ENCODE measurements around the gene VDAC1. TPM values are rescaled to one million over a fixed set of nuclear protein-coding genes. Genes with fewer than 3 reads are reported as not detected.

VDAC1 gene
- total RNA-seq, 1 donor from 2014 or later, result 237 TPM

GRCh38 chr5:134025786-134026185 is 21.0 kb upstream of the VDAC1 start:
- intact Hi-C loops (cut with micrococcal nuclease), result no loop called here

GRCh38 chr5:134024811-134025210 is 20.0 kb upstream of the VDAC1 start:
- intact Hi-C loops (cut with micrococcal nuclease), result no loop called here

- intact Hi-C loops (cut with micrococcal nuclease), result no loop called here
Measured at GRCh38 chr5:134022333-134022732, 17.6 kb upstream of the VDAC1 start.

- intact Hi-C loops (cut with micrococcal nuclease), result no loop called here
Measured at GRCh38 chr5:134020188-134020587, 15.4 kb upstream of the VDAC1 start.

- intact Hi-C loops (cut with micrococcal nuclease), result no loop called here
Measured at GRCh38 chr5:134019636-134020035, 14.9 kb upstream of the VDAC1 start.

GRCh38 chr5:134018986-134019316 is 14.2 kb upstream of the VDAC1 start:
- intact Hi-C loops (cut with micrococcal nuclease), result no loop called here

GRCh38 chr5:134018154-134018985 is 13.6 kb upstream of the VDAC1 start:
- intact Hi-C loops (cut with micrococcal nuclease), result no loop called here

- intact Hi-C loops (cut with micrococcal nuclease), result loop anchor here (10.0 kb wide), 1 partner anchor 836 kb away; the partner anchor contains the start of gene C5orf24
Measured at GRCh38 chr5:134008266-134008749, 3.5 kb upstream of the VDAC1 start.

- intact Hi-C loops (cut with micrococcal nuclease), result loop anchor here (10.0 kb wide), 1 partner anchor 837 kb away; the partner anchor contains the start of gene C5orf24
Measured at GRCh38 chr5:134007581-134008265, 2.9 kb upstream of the VDAC1 start.

- intact Hi-C loops (cut with micrococcal nuclease), result loop anchor here (10.0 kb wide), 1 partner anchor 839 kb away; the partner anchor contains the start of gene C5orf24
Measured at GRCh38 chr5:134006115-134006514, 1.3 kb upstream of the VDAC1 start.

GRCh38 chr5:134005417-134006061 is 764 bp upstream of the VDAC1 start:
- intact Hi-C loops (cut with micrococcal nuclease), result loop anchor here (1.0 to 10.0 kb wide), 8 partner anchors 33 to 1139 kb away; partner anchors contain the start of genes C5orf15, C5orf24, GDF9 and PPP2CA

GRCh38 chr5:134003817-134004625 is 754 bp downstream of the VDAC1 start:
- intact Hi-C loops (cut with micrococcal nuclease), result loop anchor here (1.0 to 10.0 kb wide), 5 partner anchors 35 to 841 kb away; partner anchors contain the start of genes C5orf24, CAMLG and UBE2B

GRCh38 chr5:134003064-134003816 is 1.5 kb downstream of the VDAC1 start:
- intact Hi-C loops (cut with micrococcal nuclease), result loop anchor here (10.0 kb wide), 1 partner anchor 842 kb away; the partner anchor contains the start of gene C5orf24

GRCh38 chr5:134001938-134002731 is 2.6 kb downstream of the VDAC1 start:
- intact Hi-C loops (cut with micrococcal nuclease), result loop anchor here (10.0 kb wide), 1 partner anchor 843 kb away; the partner anchor contains the start of gene C5orf24

- intact Hi-C loops (cut with micrococcal nuclease), result loop anchor here (10.0 kb wide), 1 partner anchor 844 kb away; the partner anchor contains the start of gene C5orf24
Measured at GRCh38 chr5:134000696-134001453, 3.9 kb downstream of the VDAC1 start.

GRCh38 chr5:134000091-134000511 is 4.7 kb downstream of the VDAC1 start:
- intact Hi-C loops (cut with micrococcal nuclease), result loop anchor here (10.0 kb wide), 1 partner anchor 845 kb away; the partner anchor contains the start of gene C5orf24

GRCh38 chr5:133998807-133999206 is 6.0 kb downstream of the VDAC1 start:
- intact Hi-C loops (cut with micrococcal nuclease), result no loop called here

- intact Hi-C loops (cut with micrococcal nuclease), result no loop called here
Measured at GRCh38 chr5:133998042-133998441, 6.7 kb downstream of the VDAC1 start.

Measured in T-helper 1 cell treated with Interleukin-12 subunit alpha and Interleukin-12 subunit beta and Interleukin-4 antibody, amounts not matched to agents 30 ng/mL and 1 ng/mL, for 36 hours (primary cell).